H1 (cell line): ENCODE results near the gene GFOD1. TPM values are rescaled to one million over a fixed set of nuclear protein-coding genes. Genes with fewer than 3 reads are reported as not detected.

Source experiments
- CTCF ChIA-PET: fragments of 300-600 bp; sonication (Branson Sonifier 250); formaldehyde crosslinking; loops from one replicate; lab custom pipeline; 2021; ENCODE audit not compliant: partially characterized antibody; lab: Charles Lee
- POLR2A ChIA-PET: fragments of 300-600 bp; sonication (Branson Sonifier 250); formaldehyde crosslinking; loops from one replicate; lab custom pipeline; 2021; ENCODE audit warnings: inconsistent platforms; ENCODE audit not compliant: partially characterized antibody; lab: Charles Lee
- DNase-seq, 2 experiments: peaks; one replicate each; pipeline versions ENCODE4 v3.0.0 to v3.0.0-alpha.2; 2010 to 2022; ENCODE audit warnings: low spot score in 2 of 2, low read depth in 1 of 2, mixed read lengths in 1 of 2
- FAIRE-seq: peaks from 2 replicates; lab custom pipeline; 2011; peaks lifted over from hg19 to GRCh38; lab: Jason Lieb, UNC
- H2AFZ ChIP-seq: 2 replicates; pipeline ENCODE4 v1.8.1; 2012; ENCODE audit warnings: low read length, inconsistent platforms
- H2AK5ac ChIP-seq: 2 replicates; pipeline ENCODE4 v1.6.1; 2013; ENCODE audit warnings: low read depth, low read length
- H2BK120ac ChIP-seq: replicated peaks from 2 replicates; pipeline ENCODE3; 2013; ENCODE audit warnings: low read depth, low read length, inconsistent platforms
- H2BK12ac ChIP-seq: 2 replicates; pipeline ENCODE4 v1.6.1; 2013; ENCODE audit warnings: low read depth, low read length
- H2BK15ac ChIP-seq: 2 replicates; pipeline ENCODE4 v1.6.1; 2013; ENCODE audit warnings: low read length
- H2BK20ac ChIP-seq: 2 replicates; pipeline ENCODE4 v1.6.1; 2013; ENCODE audit warnings: low read length
- H2BK5ac ChIP-seq: 2 replicates; pipeline ENCODE4 v1.6.1; 2013; ENCODE audit warnings: low read depth, low read length
- H3K14ac ChIP-seq: 2 replicates; pipeline ENCODE4 v1.6.1; 2013; ENCODE audit warnings: inconsistent platforms; ENCODE audit not compliant: insufficient read length
- H3K18ac ChIP-seq: 2 replicates; pipeline ENCODE4 v1.6.1; 2013; ENCODE audit warnings: low read length; ENCODE audit errors: extremely low read depth
- H3K23ac ChIP-seq: 2 replicates; pipeline ENCODE4 v1.6.1; 2013; ENCODE audit warnings: inconsistent platforms; ENCODE audit not compliant: insufficient read length
- H3K23me2 ChIP-seq: 2 replicates; pipeline ENCODE4 v1.6.1; 2013; ENCODE audit warnings: low read depth, low read length
- H3K27ac ChIP-seq: 2 replicates; pipeline ENCODE4 v1.6.1; 2011; ENCODE audit warnings: low read depth, low read length, inconsistent platforms
- H3K27me3 ChIP-seq, 4 experiments: replicated peaks in 1 of 4; 1 replicate in 1 of 4; 2 replicates in 3 of 4; pipeline versions ENCODE4 v1.6.1 to v1.8.1; 2011 to 2013; ENCODE audit warnings: low read length in 3 of 4, mild to moderate bottlenecking in 3 of 4, inconsistent platforms in 2 of 4, mixed read lengths in 2 of 4, moderate library complexity in 1 of 4; ENCODE audit not compliant: control insufficient read depth in 3 of 4, insufficient read depth in 3 of 4; ENCODE audit errors: extremely low read depth in 1 of 4
- H3K36me3 ChIP-seq, 4 experiments: 2 replicates each; pipeline versions ENCODE4 v1.6.1 to v1.8.1; 2011 to 2013; ENCODE audit warnings: mild to moderate bottlenecking in 4 of 4, low read length in 3 of 4, moderate library complexity in 2 of 4, control low read depth in 1 of 4, inconsistent platforms in 1 of 4; ENCODE audit not compliant: insufficient read depth in 4 of 4, control insufficient read depth in 2 of 4
- H3K4ac ChIP-seq: replicated peaks from 2 replicates; pipeline ENCODE3; 2013; ENCODE audit warnings: low read length, low read depth, mixed read lengths, inconsistent platforms; ENCODE audit not compliant: insufficient read length
- H3K4me1 ChIP-seq, 4 experiments: replicated peaks in 1 of 4; 1 replicate in 1 of 4; 2 replicates in 3 of 4; pipeline versions ENCODE4 v1.6.1 to v1.8.1; 2011 to 2013; ENCODE audit warnings: low read length in 3 of 4, inconsistent platforms in 2 of 4, mixed read lengths in 1 of 4; ENCODE audit not compliant: insufficient read depth in 4 of 4, control insufficient read depth in 3 of 4
- H3K4me2 ChIP-seq, 2 experiments: 2 replicates each; pipeline versions ENCODE4 v1.6.1 to v1.8.1; 2011 to 2013; ENCODE audit warnings: low read depth in 2 of 2, low read length in 2 of 2, control low read depth in 1 of 2, inconsistent platforms in 1 of 2, mild to moderate bottlenecking in 1 of 2; ENCODE audit not compliant: insufficient read depth in 1 of 2
- H3K4me3 ChIP-seq, 4 experiments: fragments of 200-600, 300-600 bp in 1 of 4; sonication (generic), shearing (Covaris generic), sonication (Bioruptor Twin) in 1 of 4; 2 replicates each; pipeline versions ENCODE4 v1.5.1 to v1.8.1; 2011 to 2016; ENCODE audit warnings: low read length in 4 of 4, low read depth in 3 of 4, control low read depth in 2 of 4, inconsistent platforms in 2 of 4, mild to moderate bottlenecking in 2 of 4, mixed read lengths in 1 of 4, moderate library complexity in 1 of 4; ENCODE audit not compliant: insufficient read depth in 2 of 4; ENCODE audit errors: extremely low read depth in 1 of 4
- H3K56ac ChIP-seq: replicated peaks from 2 replicates; pipeline ENCODE3; 2013; ENCODE audit warnings: low read depth, mild to moderate bottlenecking, mixed read lengths, low read length, inconsistent platforms; ENCODE audit not compliant: insufficient read length
- H3K79me1 ChIP-seq: 2 replicates; pipeline ENCODE4 v1.6.1; 2013; ENCODE audit warnings: low read depth, low read length, control low read depth
- H3K79me2 ChIP-seq, 2 experiments: 2 replicates each; pipeline versions ENCODE4 v1.6.1 to v1.8.1; 2012 to 2013; ENCODE audit warnings: low read length in 2 of 2, mild to moderate bottlenecking in 2 of 2, inconsistent platforms in 1 of 2; ENCODE audit not compliant: insufficient read depth in 2 of 2, control insufficient read depth in 1 of 2
- H3K9ac ChIP-seq, 4 experiments: replicated peaks in 1 of 4; 1 replicate in 1 of 4; 2 replicates in 3 of 4; pipeline versions ENCODE4 v1.6.1 to v1.8.1; 2011 to 2013; ENCODE audit warnings: low read depth in 3 of 4, low read length in 3 of 4, control low read depth in 2 of 4, mild to moderate bottlenecking in 2 of 4, moderate library complexity in 2 of 4, inconsistent platforms in 1 of 4; ENCODE audit errors: extremely low read depth in 1 of 4
- H3K9me3 ChIP-seq, 2 experiments: 2 replicates each; pipeline versions ENCODE4 v1.6.1 to v1.8.1; 2012 to 2013; ENCODE audit warnings: mild to moderate bottlenecking in 2 of 2, moderate library complexity in 2 of 2, control low read depth in 1 of 2, inconsistent platforms in 1 of 2, low read depth in 1 of 2, low read length in 1 of 2, mixed read lengths in 1 of 2; ENCODE audit not compliant: insufficient read depth in 2 of 2
- H4K20me1 ChIP-seq, 2 experiments: replicated peaks in 1 of 2; 2 replicates each; pipeline versions ENCODE3 to v1.8.1; 2011 to 2013; ENCODE audit warnings: inconsistent platforms in 2 of 2, low read length in 2 of 2, mild to moderate bottlenecking in 1 of 2; ENCODE audit not compliant: insufficient read depth in 2 of 2, control insufficient read depth in 1 of 2
- H4K5ac ChIP-seq: 2 replicates; pipeline ENCODE4 v1.6.1; 2013; ENCODE audit warnings: low read length, low read depth, mixed read lengths, inconsistent platforms; ENCODE audit not compliant: insufficient read length
- H4K8ac ChIP-seq: 2 replicates; pipeline ENCODE4 v1.8.0; 2013; ENCODE audit warnings: mild to moderate bottlenecking, moderate library complexity, low read length, inconsistent platforms; ENCODE audit not compliant: insufficient read depth; ENCODE audit errors: extremely low read depth
- H4K91ac ChIP-seq: replicated peaks from 2 replicates; pipeline ENCODE3; 2013; ENCODE audit warnings: low read length, mixed read lengths, inconsistent platforms; ENCODE audit not compliant: insufficient read length
- BRCA1 ChIP-seq: IDR thresholded peaks from 2 replicates; pipeline ENCODE4 v1.6.1; 2012; ENCODE audit warnings: low read depth, low read length, improper control_type of control experiment
- CBX8 ChIP-seq: fragments of 300-800, 300-1000 bp; sonication (generic); IDR thresholded peaks from 2 replicates; pipeline ENCODE4 v1.7.1; 2016; ENCODE audit warnings: low read depth, low read length, borderline replicate concordance
- KDM1A ChIP-seq: fragments of 200-600, 300-600 bp; sonication (generic); IDR thresholded peaks from 2 replicates; pipeline ENCODE4 v1.7.1; 2016; ENCODE audit warnings: mild to moderate bottlenecking, low read length, borderline replicate concordance
- MAFK ChIP-seq: IDR thresholded peaks from 2 replicates; pipeline ENCODE4 v1.6.1; 2012; ENCODE audit warnings: low read depth, mild to moderate bottlenecking, improper control_type of control experiment, low read length
- POLR2A ChIP-seq, 2 experiments: IDR thresholded peaks; 1 replicate in 1 of 2; 2 replicates in 1 of 2; pipeline ENCODE4 v1.6.1; 2011; ENCODE audit warnings: low read depth in 2 of 2, low read length in 2 of 2, mild to moderate bottlenecking in 2 of 2; ENCODE audit errors: control extremely low read depth in 1 of 2
- POU5F1 ChIP-seq: IDR thresholded peaks from 2 replicates; pipeline ENCODE4 v1.6.1; 2011; ENCODE audit warnings: low read depth, mild to moderate bottlenecking, low read length, moderate library complexity
- RAD21 ChIP-seq, 2 experiments: IDR thresholded peaks in 1 of 2; conservative IDR thresholded peaks in 1 of 2; 2 replicates each; pipeline ENCODE4 v1.6.1; 2011; ENCODE audit warnings: low read depth in 2 of 2, low read length in 2 of 2, improper control_type of control experiment in 1 of 2, inconsistent platforms in 1 of 2, mild to moderate bottlenecking in 1 of 2, moderate library complexity in 1 of 2
- RXRA ChIP-seq: IDR thresholded peaks from 2 replicates; pipeline ENCODE4 v1.6.1; 2011; ENCODE audit warnings: low read depth, mild to moderate bottlenecking, low read length, moderate library complexity; ENCODE audit not compliant: insufficient read depth
- SP2 ChIP-seq: IDR thresholded peaks from 2 replicates; pipeline ENCODE4 v1.6.1; 2012; ENCODE audit warnings: mild to moderate bottlenecking, low read length, inconsistent platforms
- SUZ12 ChIP-seq: fragments of 200-600 bp; sonication (generic); IDR thresholded peaks from 2 replicates; pipeline ENCODE4 v1.6.1; 2012; ENCODE audit warnings: mild to moderate bottlenecking, inconsistent platforms, low read length, moderate library complexity, mixed read lengths
- TEAD4 ChIP-seq: IDR thresholded peaks from 2 replicates; pipeline ENCODE4 v1.6.1; 2012; ENCODE audit warnings: low read depth, low read length, inconsistent platforms, mixed read lengths
- WGBS, 2 experiments: shearing (Covaris generic) in 1 of 2; methylation state at CpG; one replicate each; pipeline versions ENCODE4 v1.1.6 to v1.1.7; 2013 to 2015; ENCODE audit warnings: low lambda C conversion rate in 2 of 2, mixed read lengths in 2 of 2, inconsistent platforms in 1 of 2, low coverage in 1 of 2, missing lambda C conversion rate in 1 of 2; ENCODE audit not compliant: insufficient replicate concordance in 2 of 2, insufficient coverage in 1 of 2, insufficient read length in 1 of 2; ENCODE audit errors: extremely low coverage in 1 of 2, missing lambda C conversion rate in 1 of 2; 5-methylcytosine and 5-hydroxymethylcytosine counted together
- polyA plus RNA-seq, 7 experiments: library from polyadenylated mRNA; depleted of rRNA in 3 of 7; stranded (reverse) in 5 of 7; unstranded in 2 of 7; fragments of >200 nt in 5 of 7; fragments of 200-250 nt in 2 of 7; gene quantifications; 1 replicate in 5 of 7; 2 replicates in 1 of 7; 4 replicates in 1 of 7; pipeline versions ENCODE4 v1.2.1 to v1.2.3, GENCODE V29; 2011 to 2013; ENCODE audit warnings: missing spikeins in 2 of 7, mixed read lengths in 2 of 7
- total RNA-seq: library from RNA; stranded (reverse); fragmentation: NEBNext Ultra II Directional; extraction: Animal tissue kit (Norgen Biotek cat#: 25700); gene quantifications from 2 replicates; pipeline ENCODE4 v1.2.1, GENCODE V29; 2021
- TF ChIP-seq, protein P1 (sequence below): IDR thresholded peaks from 2 replicates; pipeline ENCODE4 v1.6.1; 2011; ENCODE audit warnings: low read length, improper control_type of control experiment

Gene GFOD1
- total and polyA plus RNA-seq, 2 of the 8 experiments (the other 6 are each of a cell fraction or from before 2014, with no cell fraction given) = 2.5 to 8.8 TPM

DNA sequence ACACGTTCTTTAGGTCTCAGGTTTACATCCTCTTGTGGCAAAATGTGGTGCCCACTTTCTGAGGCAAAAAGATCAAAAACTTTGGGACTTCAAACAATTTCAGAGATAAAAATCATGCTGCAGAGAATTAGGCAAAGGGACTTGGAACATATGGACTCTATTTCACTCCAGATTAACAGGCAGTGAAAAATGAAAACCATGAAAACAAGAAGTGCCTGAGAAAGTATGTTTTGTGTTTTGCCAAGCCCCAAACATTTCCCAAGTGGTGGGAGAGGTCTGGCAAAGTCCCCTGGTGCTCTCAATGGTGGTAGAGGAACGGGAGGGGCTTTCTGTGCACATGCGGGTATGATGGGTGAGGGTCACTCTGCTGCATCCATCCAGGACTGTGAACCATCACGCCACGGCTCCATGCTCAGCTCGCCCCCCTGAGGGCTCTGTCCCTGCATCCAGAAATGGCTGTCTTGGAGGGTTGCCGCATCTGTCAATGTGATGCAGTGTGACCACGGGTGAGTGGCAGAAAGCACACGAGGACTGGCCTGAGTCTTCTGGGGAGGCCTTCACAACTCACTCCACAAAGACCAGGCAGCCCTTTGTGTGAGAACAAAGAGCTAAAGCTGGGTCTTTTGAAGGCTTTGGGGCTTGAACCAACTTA is 115.9 kb downstream of the GFOD1 start:
- no peak for DNase-seq
- no peak for FAIRE-seq
- H3K9me3 ChIP-seq = no peaks in the 10 kb centered on the region
- TF ChIP-seq BRCA1 (no peak), SUZ12 (no peak), RAD21 (IDR thresholded peaks at IDR 0.05 in 1 of 2, conservative IDR thresholded peaks at IDR 0.05 in 1 of 2; ENCODE audit: low read depth in 2 of 2, low read length in 2 of 2) (no peak), POU5F1 (no peak), CBX8 (no peak), SP2 (no peak), KDM1A (no peak), TEAD4 (no peak), POLR2A (IDR thresholded peaks at IDR 0.05; ENCODE audit: control extremely low read depth in 1 of 2, low read depth in 2 of 2, low read length in 2 of 2) (no peak), RXRA (no peak), MAFK (no peak)
- TF ChIP-seq, protein P1, sequence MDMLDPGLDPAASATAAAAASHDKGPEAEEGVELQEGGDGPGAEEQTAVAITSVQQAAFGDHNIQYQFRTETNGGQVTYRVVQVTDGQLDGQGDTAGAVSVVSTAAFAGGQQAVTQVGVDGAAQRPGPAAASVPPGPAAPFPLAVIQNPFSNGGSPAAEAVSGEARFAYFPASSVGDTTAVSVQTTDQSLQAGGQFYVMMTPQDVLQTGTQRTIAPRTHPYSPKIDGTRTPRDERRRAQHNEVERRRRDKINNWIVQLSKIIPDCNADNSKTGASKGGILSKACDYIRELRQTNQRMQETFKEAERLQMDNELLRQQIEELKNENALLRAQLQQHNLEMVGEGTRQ = no peak

More for the DNA sequence above, 115.9 kb downstream of the GFOD1 start:
- Histone ChIP-seq H2BK12ac (no peak overlapping the region; the same call in 1 of the 2 replicates), H4K91ac (no peak overlapping the region), H4K8ac (no peak overlapping the region), H3K4me1 (peaks cover 0 to 15% (median 4%) of the 10 kb centered on the region in 4 experiments; a peak in 4 of 7 replicates), H3K4me2 (no peak overlapping the region), H3K23ac (no peak overlapping the region), H3K18ac (no peak overlapping the region), H3K79me2 (no peaks in the 10 kb centered on the region), H4K20me1 (no peaks in the 10 kb centered on the region), H2AFZ (no peak overlapping the region), H4K5ac (no peak overlapping the region), H3K36me3 (no peaks in the 10 kb centered on the region), H3K27ac (no peak overlapping the region), H3K56ac (no peak overlapping the region), H3K14ac (no peak overlapping the region), H3K79me1 (no peaks in the 10 kb centered on the region; the same call in 1 of the 2 replicates), H2BK120ac (no peak overlapping the region), H3K23me2 (no peaks in the 10 kb centered on the region; the same call in 1 of the 2 replicates), H3K9ac (no peak overlapping the region), H2AK5ac (no peak overlapping the region), H3K4me3 (no peak overlapping the region), H3K27me3 (no peaks in the 10 kb centered on the region), H2BK5ac (no peak overlapping the region), H3K4ac (no peak overlapping the region), H2BK15ac (no peak overlapping the region), H2BK20ac (no peak overlapping the region)
- 92% methylated on average over 9 of the region's 9 CpGs; no CpG with 5 or more reads in 1 of the 2 experiments for WGBS, 2 experiments
- ChIA-PET POLR2A (interaction anchor here (1.1 to 1.7 kb wide), 2 partner anchors 9 to 14 kb away, joined by 3 read pairs; no protein-coding TSS in a partner anchor), CTCF (interaction anchor here (1.1 to 1.4 kb wide), 2 partner anchors 9 to 10 kb away, joined by 3 to 4 read pairs; no protein-coding TSS in a partner anchor)
